PC-9 (cell line): ENCODE data around the gene TRANK1. TPM values are rescaled to one million over a fixed set of nuclear protein-coding genes. Genes with fewer than 3 reads are reported as not detected.

Experiments used
- BruUV-seq: library from RNA; stranded (reverse); fragments of 400-500 nt; replicated peaks from 2 replicates; lab custom pipeline; 2021; lab: Mats Ljungman, UMichigan
- CTCF ChIA-PET: fragments of 300-600 bp; sonication (Branson Sonifier 250); formaldehyde crosslinking; loops from one replicate; lab custom pipeline; 2022; ENCODE audit warnings: antibody characterized with exemption; lab: Charles Lee
- POLR2A ChIA-PET: fragments of 300-600 bp; sonication (Branson Sonifier 250); formaldehyde crosslinking; loops from one replicate; lab custom pipeline; 2022; ENCODE audit warnings: antibody characterized with exemption; ENCODE audit not compliant: unreplicated experiment; lab: Charles Lee
- DNase-seq, 2 experiments: peaks; one replicate each; pipeline versions ENCODE4 v3.0.0 to v3.0.0-alpha.2; 2015 to 2022; ENCODE audit warnings: mixed read lengths in 1 of 2
- H2AFZ ChIP-seq: fragments of 200-600 bp; sonication (generic); 2 replicates; pipeline ENCODE4 v1.8.1; 2017; ENCODE audit warnings: antibody characterized with exemption
- H3F3A ChIP-seq: fragments of 200-600 bp; sonication (generic); 2 replicates; pipeline ENCODE4 v1.8.1; 2017; ENCODE audit warnings: antibody characterized with exemption, mild to moderate bottlenecking, low read depth; ENCODE audit not compliant: insufficient read depth
- H3K27ac ChIP-seq: fragments of 200-600 bp; sonication (generic); 2 replicates; pipeline ENCODE4 v1.6.1; 2016; ENCODE audit warnings: mixed run types
- H3K27me3 ChIP-seq: fragments of 200-600 bp; sonication (generic); 2 replicates; pipeline ENCODE4 v1.6.1; 2016; ENCODE audit warnings: low read depth, mixed run types; ENCODE audit not compliant: insufficient read depth
- H3K36me3 ChIP-seq: fragments of 200-600 bp; sonication (generic); 2 replicates; pipeline ENCODE4 v1.6.1; 2016; ENCODE audit warnings: low read depth, mixed run types
- H3K4me1 ChIP-seq: fragments of 200-600 bp; sonication (generic); replicated peaks from 2 replicates; pipeline ENCODE4 v1.6.1; 2016; ENCODE audit warnings: mixed run types; ENCODE audit not compliant: insufficient read depth
- H3K4me2 ChIP-seq: fragments of 200-600 bp; sonication (generic); 2 replicates; pipeline ENCODE4 v1.6.1; 2017; ENCODE audit warnings: mixed run types
- H3K4me3 ChIP-seq: fragments of 200-600 bp; sonication (generic); 2 replicates; pipeline ENCODE4 v1.6.1; 2016; ENCODE audit warnings: mixed run types
- H3K79me2 ChIP-seq: fragments of 200-600 bp; sonication (generic); 2 replicates; pipeline ENCODE4 v1.6.1; 2017; ENCODE audit warnings: low read depth, mixed run types
- H3K9me2 ChIP-seq: fragments of 200-600 bp; sonication (generic); 2 replicates; pipeline ENCODE4 v1.8.1; 2017; ENCODE audit warnings: mild to moderate bottlenecking; ENCODE audit not compliant: insufficient read depth
- H3K9me3 ChIP-seq: fragments of 200-600 bp; sonication (generic); 2 replicates; pipeline ENCODE4 v1.8.1; 2016; ENCODE audit warnings: low read depth; ENCODE audit not compliant: insufficient read depth
- H4K20me1 ChIP-seq: fragments of 200-600 bp; sonication (generic); 2 replicates; pipeline ENCODE4 v1.8.1; 2017; ENCODE audit not compliant: insufficient read depth
- EZH2 ChIP-seq: fragments of 200-600 bp; sonication (generic); IDR thresholded peaks from 2 replicates; pipeline ENCODE4 v1.8.0; 2017; ENCODE audit warnings: antibody characterized with exemption, low read depth
- intact Hi-C: fragments of 100-400 bp; cut with micrococcal nuclease; formaldehyde crosslinking; loops from one replicate; pipeline ENCODE4 v1.10.0; 2022; ENCODE audit not compliant: unreplicated experiment
- total RNA-seq: library from RNA; stranded (reverse); gene quantifications from 2 replicates; pipeline ENCODE4 v1.2.3, GENCODE V29; 2021
- TF ChIP-seq, protein P1 (sequence below): fragments of 200-600 bp; sonication (generic); conservative IDR thresholded peaks from 2 replicates; pipeline ENCODE4 v1.6.1; 2017; ENCODE audit warnings: mixed run types, antibody characterized with exemption, mild to moderate bottlenecking, moderate library complexity

TRANK1 gene
- total RNA-seq, 1 experiment from 2014 or later: 12.1 TPM

DNA sequence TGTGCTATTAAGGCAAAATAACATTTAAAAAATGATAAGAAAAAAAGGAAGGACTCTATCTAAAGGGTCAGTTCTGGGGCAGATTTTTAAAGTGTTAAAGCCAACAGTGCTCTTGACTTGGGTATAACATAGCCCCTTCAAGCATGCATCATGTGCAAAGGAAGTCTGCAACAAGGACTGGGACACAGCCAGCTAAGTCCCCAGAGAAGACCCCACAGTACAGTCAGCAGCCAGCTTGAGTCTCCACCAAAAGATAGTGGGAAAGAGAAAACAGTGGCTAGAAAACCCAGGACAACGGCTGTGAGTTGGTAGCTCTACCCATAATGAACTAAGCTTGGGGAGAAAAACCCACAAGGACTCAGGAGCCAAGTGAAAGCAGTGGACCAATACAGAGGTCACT lies 94.1 kb downstream of the TRANK1 start:
- ChIA-PET POLR2A (no interaction called here), CTCF (no interaction called here)
- no peaks in the 10 kb centered on the region for H4K20me1 ChIP-seq
- no peaks in the 10 kb centered on the region for H3K9me2 ChIP-seq
- no peak overlapping the region for H3K4me3 ChIP-seq
- no peak overlapping the region for H2AFZ ChIP-seq
- no peaks in the 10 kb centered on the region for H3K9me3 ChIP-seq
- H3K27ac ChIP-seq: no peak overlapping the region
- no peaks in the 10 kb centered on the region for H3F3A ChIP-seq
- no peaks in the 10 kb centered on the region; the same call in 1 of the 2 replicates for H3K27me3 ChIP-seq
- H3K4me1 ChIP-seq: no peaks in the 10 kb centered on the region
- H3K79me2 ChIP-seq: no peaks in the 10 kb centered on the region
- no TSS peak for BruUV-seq
- no peaks in the 10 kb centered on the region for H3K36me3 ChIP-seq
- H3K4me2 ChIP-seq: no peak overlapping the region
- DNase-seq: no peak
- TF ChIP-seq EZH2: no peak
- TF ChIP-seq, protein P1, sequence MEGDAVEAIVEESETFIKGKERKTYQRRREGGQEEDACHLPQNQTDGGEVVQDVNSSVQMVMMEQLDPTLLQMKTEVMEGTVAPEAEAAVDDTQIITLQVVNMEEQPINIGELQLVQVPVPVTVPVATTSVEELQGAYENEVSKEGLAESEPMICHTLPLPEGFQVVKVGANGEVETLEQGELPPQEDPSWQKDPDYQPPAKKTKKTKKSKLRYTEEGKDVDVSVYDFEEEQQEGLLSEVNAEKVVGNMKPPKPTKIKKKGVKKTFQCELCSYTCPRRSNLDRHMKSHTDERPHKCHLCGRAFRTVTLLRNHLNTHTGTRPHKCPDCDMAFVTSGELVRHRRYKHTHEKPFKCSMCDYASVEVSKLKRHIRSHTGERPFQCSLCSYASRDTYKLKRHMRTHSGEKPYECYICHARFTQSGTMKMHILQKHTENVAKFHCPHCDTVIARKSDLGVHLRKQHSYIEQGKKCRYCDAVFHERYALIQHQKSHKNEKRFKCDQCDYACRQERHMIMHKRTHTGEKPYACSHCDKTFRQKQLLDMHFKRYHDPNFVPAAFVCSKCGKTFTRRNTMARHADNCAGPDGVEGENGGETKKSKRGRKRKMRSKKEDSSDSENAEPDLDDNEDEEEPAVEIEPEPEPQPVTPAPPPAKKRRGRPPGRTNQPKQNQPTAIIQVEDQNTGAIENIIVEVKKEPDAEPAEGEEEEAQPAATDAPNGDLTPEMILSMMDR: no peak
- intact Hi-C loops: no loop called here

- no peaks in the 10 kb centered on the region for H3K9me3 ChIP-seq
- no peak overlapping the region for H3K4me3 ChIP-seq
- POLR2A ChIA-PET: no interaction called here
- no peaks in the 10 kb centered on the region for H3K36me3 ChIP-seq
- H3F3A ChIP-seq: no peaks in the 10 kb centered on the region
- BruUV-seq: no TSS peak
- no peak overlapping the region for H3K27ac ChIP-seq
- H3K27me3 ChIP-seq: no peaks in the 10 kb centered on the region; the same call in 1 of the 2 replicates
- no peaks in the 10 kb centered on the region for H3K4me1 ChIP-seq
- no peaks in the 10 kb centered on the region for H3K79me2 ChIP-seq
- intact Hi-C loops: no loop called here
- no peak for DNase-seq
- H3K9me2 ChIP-seq: no peaks in the 10 kb centered on the region
- no peak overlapping the region for H2AFZ ChIP-seq
- no peak for TF ChIP-seq EZH2
- TF ChIP-seq, protein P1: no peak
- CTCF ChIA-PET: no interaction called here
- no peaks in the 10 kb centered on the region for H4K20me1 ChIP-seq
- H3K4me2 ChIP-seq: no peak overlapping the region
These were observed 98.4 kb downstream of the TRANK1 start for GRCh38 chr3:36846406-36846805.

GRCh38 chr3:36843065-36844051 lies 101.5 kb downstream of the TRANK1 start:
- intact Hi-C loops: no loop called here
- Histone ChIP-seq H3K9me2 (no peaks in the 10 kb centered on the region), H3K27me3 (no peaks in the 10 kb centered on the region), H2AFZ (no peak overlapping the region), H3K4me2 (no peak overlapping the region), H4K20me1 (no peaks in the 10 kb centered on the region), H3K27ac (no peak overlapping the region), H3K79me2 (no peaks in the 10 kb centered on the region), H3K36me3 (no peaks in the 10 kb centered on the region), H3K9me3 (no peaks in the 10 kb centered on the region), H3K4me3 (no peak overlapping the region), H3F3A (no peaks in the 10 kb centered on the region), H3K4me1 (no peaks in the 10 kb centered on the region)
- BruUV-seq: no TSS peak
- CTCF ChIA-PET: no interaction called here
- TF ChIP-seq, protein P1: peak; percentile 59
- no peak for TF ChIP-seq EZH2
- POLR2A ChIA-PET: no interaction called here
- DNase-seq: no peak
